Gastrocnemius medialis (tissue), 4 donors: ENCODE data around the gene ELL2.

Experiments
- CTCF ChIP-seq, 5 experiments: fragments of 450-650 bp in 3 of 5; fragments of 200-600 bp in 2 of 5; sonication (generic) in 2 of 5; IDR thresholded peaks in 4 of 5; conservative IDR thresholded peaks in 1 of 5; 1 replicate in 4 of 5; 2 replicates in 1 of 5; pipeline ENCODE4 v1.5.1; 2016 to 2019; ENCODE audit warnings: antibody characterized with exemption in 5 of 5, mild to moderate bottlenecking in 3 of 5, moderate library complexity in 3 of 5
- POLR2A ChIP-seq, 2 donors: fragments of 450-650 bp; IDR thresholded peaks; one replicate each; pipeline ENCODE4 v1.6.1; 2017; ENCODE audit warnings: antibody characterized with exemption in 2 of 2, mild to moderate bottlenecking in 2 of 2, moderate library complexity in 2 of 2

GRCh38 chr5:95986001-95986400 lies 24.4 kb upstream of the ELL2 start:
- TF ChIP-seq CTCF (IDR thresholded peaks at IDR 0.05 in 4 of 5, conservative IDR thresholded peaks at IDR 0.05 in 1 of 5) (no peak), POLR2A (IDR thresholded peaks at IDR 0.05) (no peak)
